A549 (cell line): ENCODE measurements around the gene COX19. TPM values are rescaled to one million over a fixed set of nuclear protein-coding genes. Genes with fewer than 3 reads are reported as not detected.

Experiments used
- ATAC-seq, 2 experiments: fragments of 200-7000 bp in 1 of 2; fragments of >200 bp in 1 of 2; cut with Nextera tagmentation in 1 of 2; cut with Tn5 transposase in 1 of 2; 3 replicates each; pipeline versions ENCODE4 v1.8.0 to v1.9.1; 2018 to 2020; ENCODE audit warnings: mild to moderate bottlenecking in 1 of 2, moderate library complexity in 1 of 2
- CTCF ChIA-PET: fragments of 300-600 bp; sonication (Branson Sonifier 250); formaldehyde crosslinking; extraction: SDS; loops from one replicate; lab custom pipeline; 2021; ENCODE audit warnings: antibody characterized with exemption, inconsistent platforms; lab: Yijun Ruan, JAX
- POLR2A ChIA-PET: fragments of 350-600 bp; formaldehyde crosslinking; extraction: SDS; loops from one replicate; lab custom pipeline; 2021; ENCODE audit warnings: antibody characterized with exemption, inconsistent platforms; lab: Yijun Ruan, JAX
- DNase-seq, 2 experiments: peaks; one replicate each; pipeline versions ENCODE4 v3.0.0 to v3.0.0-alpha.2; 2011 to 2016; ENCODE audit warnings: low read depth in 1 of 2, low spot score in 1 of 2
- FAIRE-seq: peaks from 2 replicates; lab custom pipeline; 2011; peaks lifted over from hg19 to GRCh38; lab: Jason Lieb, UNC
- H3K27ac ChIP-seq, 2 experiments: fragments of >200 bp; sonication (Bioruptor Twin); formaldehyde crosslinking; 3 replicates each; pipeline ENCODE4 v1.5.1; 2016 to 2017
- H3K4me1 ChIP-seq: fragments of >200 bp; sonication (Bioruptor Twin); formaldehyde crosslinking; 3 replicates; pipeline ENCODE4 v1.6.1; 2016
- H3K4me2 ChIP-seq: fragments of >200 bp; sonication (Bioruptor Twin); formaldehyde crosslinking; 3 replicates; pipeline ENCODE4 v1.6.1; 2016
- H3K4me3 ChIP-seq: fragments of >200 bp; sonication (Bioruptor Twin); formaldehyde crosslinking; 3 replicates; pipeline ENCODE4 v1.5.1; 2016
- H3K9me3 ChIP-seq: fragments of >200 bp; sonication (Bioruptor Twin); formaldehyde crosslinking; 3 replicates; pipeline ENCODE4 v1.6.1; 2016
- BCL3 ChIP-seq: fragments of >200 bp; sonication (Bioruptor Twin); formaldehyde crosslinking; IDR thresholded peaks from 3 replicates; pipeline ENCODE4 v1.6.1; 2016
- CBX2 ChIP-seq: fragments of 200-600 bp; sonication (generic); IDR thresholded peaks from 2 replicates; pipeline ENCODE4 v1.6.1; 2016; ENCODE audit warnings: low read depth, mild to moderate bottlenecking, borderline replicate concordance
- CTCF ChIP-seq: fragments of >200 bp; sonication (Bioruptor Twin); formaldehyde crosslinking; IDR thresholded peaks from 3 replicates; pipeline ENCODE4 v1.5.1; 2016
- E2F6 ChIP-seq: IDR thresholded peaks from 2 replicates; pipeline ENCODE4 v1.6.1; 2012; ENCODE audit warnings: low read depth, borderline replicate concordance
- EHF ChIP-seq: fragments of 250-450 bp; sonication (Bioruptor Pico); IDR thresholded peaks from 2 replicates; pipeline ENCODE4 v1.5.0; 2020; ENCODE audit warnings: mild to moderate bottlenecking
- ESRRA ChIP-seq: fragments of 150-350 bp; IDR thresholded peaks from 2 replicates; pipeline ENCODE4 v1.6.1; 2014; ENCODE audit warnings: mild to moderate bottlenecking, low read length, borderline replicate concordance
- FOSL2 ChIP-seq, 2 experiments: fragments of 450-650 bp in 1 of 2; fragments of >200 bp in 1 of 2; sonication (Bioruptor Twin) in 1 of 2; formaldehyde crosslinking; IDR thresholded peaks; 2 replicates each; pipeline versions ENCODE4 v1.5.0 to v1.6.1; 2016 to 2020; ENCODE audit warnings: mild to moderate bottlenecking in 1 of 2, moderate library complexity in 1 of 2
- HOXB13 ChIP-seq: fragments of 250-450 bp; sonication (Bioruptor Pico); IDR thresholded peaks from 2 replicates; pipeline ENCODE4 v1.5.0; 2020; ENCODE audit warnings: low read depth, mild to moderate bottlenecking, moderate library complexity
- HOXB5 ChIP-seq: fragments of 250-450 bp; sonication (Bioruptor Pico); IDR thresholded peaks from 2 replicates; pipeline ENCODE4 v1.5.0; 2020; ENCODE audit warnings: mild to moderate bottlenecking, moderate library complexity
- JUNB ChIP-seq: fragments of >200 bp; sonication (Bioruptor Twin); formaldehyde crosslinking; IDR thresholded peaks from 2 replicates; pipeline ENCODE4 v1.6.1; 2016
- KDM1A ChIP-seq: fragments of 200-600 bp; sonication (generic); IDR thresholded peaks from 2 replicates; pipeline ENCODE4 v1.6.1; 2016; ENCODE audit warnings: low read depth, mild to moderate bottlenecking
- MAFK ChIP-seq: fragments of 450-650 bp; IDR thresholded peaks from 2 replicates; pipeline ENCODE4 v1.6.1; 2014; ENCODE audit not compliant: partially characterized antibody
- MAX ChIP-seq: IDR thresholded peaks from 2 replicates; pipeline ENCODE4 v1.6.1; 2012
- MAZ ChIP-seq: fragments of 150-350 bp; IDR thresholded peaks from 2 replicates; pipeline ENCODE4 v1.6.1; 2014; ENCODE audit warnings: antibody characterized with exemption, low read depth, low read length, borderline replicate concordance
- MYC ChIP-seq: IDR thresholded peaks from 2 replicates; pipeline ENCODE4 v1.6.1; 2012; ENCODE audit warnings: mild to moderate bottlenecking, inconsistent platforms, low read length, improper control_type of control experiment, borderline replicate concordance
- NPAS2 ChIP-seq: fragments of 250-450 bp; sonication (Bioruptor Pico); IDR thresholded peaks from 2 replicates; pipeline ENCODE4 v1.8.0; 2022; ENCODE audit warnings: mild to moderate bottlenecking, moderate library complexity, borderline replicate concordance
- NR3C1 ChIP-seq: fragments of >200 bp; sonication (Bioruptor Twin); formaldehyde crosslinking; IDR thresholded peaks from 3 replicates; pipeline ENCODE4 v1.6.1; 2017
- PHF8 ChIP-seq: fragments of 200-600 bp; sonication (generic); IDR thresholded peaks from 2 replicates; pipeline ENCODE4 v1.6.1; 2016; ENCODE audit warnings: low read depth, mild to moderate bottlenecking, antibody characterized with exemption, moderate library complexity, borderline replicate concordance
- RAD21 ChIP-seq, 2 experiments: fragments of >200 bp in 1 of 2; sonication (Bioruptor Twin) in 1 of 2; formaldehyde crosslinking in 1 of 2; IDR thresholded peaks in 1 of 2; conservative IDR thresholded peaks in 1 of 2; 2 replicates in 1 of 2; 3 replicates in 1 of 2; pipeline ENCODE4 v1.6.1; 2012 to 2018; ENCODE audit warnings: inconsistent platforms in 1 of 2
- RARB ChIP-seq: fragments of 250-450 bp; sonication (Bioruptor Pico); IDR thresholded peaks from 2 replicates; pipeline ENCODE4 v1.8.0; 2021; ENCODE audit warnings: mild to moderate bottlenecking, moderate library complexity
- RNF2 ChIP-seq: fragments of 200-600 bp; sonication (generic); IDR thresholded peaks from 2 replicates; pipeline ENCODE4 v1.6.1; 2016; ENCODE audit warnings: low read depth, mild to moderate bottlenecking, antibody characterized with exemption, moderate library complexity, borderline replicate concordance
- TP53 ChIP-seq: fragments of 250-450 bp; sonication (Bioruptor Pico); IDR thresholded peaks from 2 replicates; pipeline ENCODE4 v1.5.0; 2021; ENCODE audit warnings: mild to moderate bottlenecking, moderate library complexity
- USF2 ChIP-seq: fragments of 450-650 bp; IDR thresholded peaks from 2 replicates; pipeline ENCODE4 v1.6.1; 2014; ENCODE audit warnings: antibody characterized with exemption
- ZC3H11A ChIP-seq: fragments of 450-650 bp; IDR thresholded peaks from 2 replicates; pipeline ENCODE4 v1.6.1; 2014; ENCODE audit warnings: antibody characterized with exemption, mild to moderate bottlenecking
- ZFP36 ChIP-seq: fragments of 450-650 bp; IDR thresholded peaks from 2 replicates; pipeline ENCODE4 v1.6.1; 2014; ENCODE audit warnings: borderline replicate concordance; ENCODE audit not compliant: partially characterized antibody
- ZSCAN20 ChIP-seq: fragments of 250-450 bp; sonication (Bioruptor Pico); IDR thresholded peaks from 2 replicates; pipeline ENCODE4 v1.8.0; 2022; ENCODE audit warnings: mild to moderate bottlenecking, moderate library complexity
- WGBS: methylation state at CpG from one replicate; pipeline ENCODE4 v1.1.6; 2017; ENCODE audit errors: missing lambda C conversion rate; 5-methylcytosine and 5-hydroxymethylcytosine counted together
- polyA plus RNA-seq, 4 experiments: library from polyadenylated mRNA; depleted of rRNA in 3 of 4; stranded (reverse); fragments of >200 nt; fragmentation: RNase III in 1 of 4; extraction: RNeasy Plus Mini Kit Qiagen cat#74134 plus additional on column Dnase treatment in 1 of 4; gene quantifications; 2 replicates in 3 of 4; 3 replicates in 1 of 4; pipeline ENCODE4 v1.2.3, GENCODE V29; 2011 to 2017

COX19 gene
- polyA plus RNA-seq, 2 of the 4 experiments (the other 2 are of a cell fraction), result 6.2 to 7.6 TPM

GRCh38 chr7:921071-921461 is 54.3 kb downstream of the COX19 start:
- Histone ChIP-seq H3K27ac (no peak overlapping the region), H3K4me3 (no peak overlapping the region), H3K9me3 (no peaks in the 10 kb centered on the region), H3K4me1 (peaks cover 10% of the 10 kb centered on the region; the same call in 2 of the 3 replicates), H3K4me2 (no peak overlapping the region)
- FAIRE-seq (no peak), ATAC-seq (no peak), DNase-seq (no peak)
- ChIA-PET CTCF (interaction anchor here (1.5 to 2.9 kb wide), 2 partner anchors 8 to 72 kb away, joined by 3 to 13 read pairs; no protein-coding TSS in a partner anchor), POLR2A (no interaction called here)
- 93% methylated on average over 13 of the region's 15 CpGs for WGBS
- TF ChIP-seq MAX, result no peak
- no peak for TF ChIP-seq RNF2
- TF ChIP-seq HOXB5 (CRISPR knock-in tag), result no peak
- no peak for TF ChIP-seq ZFP36
- TF ChIP-seq NPAS2 (CRISPR knock-in tag), result no peak
- no peak for TF ChIP-seq BCL3
- no peak for TF ChIP-seq ZC3H11A
- TF ChIP-seq HOXB13, result no peak

- no peak overlapping the region for H3K4me2 ChIP-seq
- DNase-seq, result no peak
- CTCF ChIA-PET, result interaction anchor here (2.9 kb wide), 1 partner anchor 73 kb away, joined by 13 read pairs; no protein-coding TSS in a partner anchor
- FAIRE-seq, result no peak
- no peak overlapping the region for H3K27ac ChIP-seq
- 65% methylated on average over 24 of the region's 40 CpGs for WGBS
- H3K4me3 ChIP-seq, result no peak overlapping the region
- TF ChIP-seq NPAS2 (CRISPR knock-in tag), result no peak
- TF ChIP-seq TP53 (CRISPR knock-in tag), result no peak
- peaks cover 10% of the 10 kb centered on the region; the same call in 2 of the 3 replicates for H3K4me1 ChIP-seq
- ATAC-seq, result no peak
- H3K9me3 ChIP-seq, result no peaks in the 10 kb centered on the region
- POLR2A ChIA-PET, result no interaction called here
Observed at GRCh38 chr7:920351-921070, 54.8 kb downstream of the COX19 start.

- TF ChIP-seq RAD21 (conservative IDR thresholded peaks at IDR 0.05 in 1 of 2, IDR thresholded peaks at IDR 0.05 in 1 of 2) (no peak), ESRRA (no peak), EHF (CRISPR knock-in tag) (no peak), MAFK (no peak), KDM1A (no peak), NR3C1 (no peak), USF2 (no peak)
- ATAC-seq (no peak), FAIRE-seq (no peak), DNase-seq (no peak)
- H3K4me3 ChIP-seq, result no peak overlapping the region
- CTCF ChIA-PET, result no interaction called here
- peaks cover 10% of the 10 kb centered on the region; the same call in 2 of the 3 replicates for H3K4me1 ChIP-seq
- H3K9me3 ChIP-seq, result no peaks in the 10 kb centered on the region
- H3K27ac ChIP-seq, result no peak overlapping the region
- WGBS, result 76% methylated on average over 26 of the region's 26 CpGs
- H3K4me2 ChIP-seq, result no peak overlapping the region
- POLR2A ChIA-PET, result no interaction called here
Observed at GRCh38 chr7:919924-920341, 55.4 kb downstream of the COX19 start.

- H3K9me3 ChIP-seq, result no peaks in the 10 kb centered on the region
- WGBS, result 60% methylated on average over 7 of the region's 13 CpGs
- FAIRE-seq, result no peak
- no peak for TF ChIP-seq FOSL2 (IDR thresholded peaks at IDR 0.05)
- no peak for TF ChIP-seq FOSL2 (CRISPR knock-in tag; IDR thresholded peaks at IDR 0.05)
- no peak for TF ChIP-seq JUNB
- TF ChIP-seq MYC, result no peak
- no peak for TF ChIP-seq EHF (CRISPR knock-in tag)
- TF ChIP-seq MAZ, result no peak
- TF ChIP-seq CTCF, result no peak
- TF ChIP-seq PHF8, result no peak
- TF ChIP-seq RARB, result no peak
- TF ChIP-seq ZSCAN20 (CRISPR knock-in tag), result no peak
- no peak for TF ChIP-seq CBX2
- TF ChIP-seq E2F6, result no peak
Observed at GRCh38 chr7:919114-919442, 56.3 kb downstream of the COX19 start.

More at GRCh38 chr7:919114-919442, 56.3 kb downstream of the COX19 start:
- no peak overlapping the region for H3K4me3 ChIP-seq
- H3K4me2 ChIP-seq, result no peak overlapping the region
- DNase-seq (no peak), ATAC-seq (no peak)
- H3K27ac ChIP-seq, result no peak overlapping the region
- H3K4me1 ChIP-seq, result peaks cover 11% of the 10 kb centered on the region
- CTCF ChIA-PET, result interaction anchor here (0.6 to 2.5 kb wide), 3 partner anchors 11 to 192 kb away, joined by 4 to 12 read pairs (median 6); no protein-coding TSS in a partner anchor
- POLR2A ChIA-PET, result no interaction called here
